ENCODE measurements around the gene CFL2.
"Not testable (repeated sequence)": the region's sequence is repeated elsewhere in the genome, so short reads cannot be mapped to it uniquely, and the experiment has no call there.

Gene CFL2

GRCh38 chr14:34711169-34711568 is 3.2 kb downstream of the CFL2 start:
- DNase-seq = no peak

GRCh38 chr14:34710744-34711143 is 3.6 kb downstream of the CFL2 start:
- no peak for DNase-seq

- DNase-seq = no peak
Measured at GRCh38 chr14:34710006-34710405, 4.4 kb downstream of the CFL2 start.

- DNase-seq = no peak
Measured at GRCh38 chr14:34707722-34708121, 6.7 kb downstream of the CFL2 start.

GRCh38 chr14:34701808-34702207 is 12.6 kb downstream of the CFL2 start:
- DNase-seq = no peak

- DNase-seq = no peak
Measured at GRCh38 chr14:34700622-34701130, 13.7 kb downstream of the CFL2 start.

- DNase-seq = no peak
Measured at GRCh38 chr14:34699873-34700621, 14.3 kb downstream of the CFL2 start.

- not testable (repeated sequence) for DNase-seq
Measured at GRCh38 chr14:34694216-34694615, 20.2 kb downstream of the CFL2 start.

- DNase-seq = peak; percentile 54
Measured at GRCh38 chr14:34693228-34693939, 21.0 kb downstream of the CFL2 start.

- no peak for DNase-seq
Measured at GRCh38 chr14:34692898-34693227, 21.5 kb downstream of the CFL2 start.

GRCh38 chr14:34692348-34692747 is 22.0 kb downstream of the CFL2 start:
- no peak for DNase-seq

GRCh38 chr14:34691206-34691605 is 23.2 kb downstream of the CFL2 start:
- no peak for DNase-seq

GRCh38 chr14:34688470-34689206 is 25.8 kb downstream of the CFL2 start:
- DNase-seq = no peak

GRCh38 chr14:34685819-34686428 is 28.5 kb downstream of the CFL2 start:
- no peak for DNase-seq

GRCh38 chr14:34684578-34684977 is 29.8 kb downstream of the CFL2 start:
- DNase-seq = no peak

GRCh38 chr14:34682787-34683321 is 31.5 kb downstream of the CFL2 start:
- DNase-seq = no peak

GRCh38 chr14:34680806-34681479 is 33.5 kb downstream of the CFL2 start:
- DNase-seq = no peak

- no peak for DNase-seq
Measured at GRCh38 chr14:34678735-34679134, 35.7 kb downstream of the CFL2 start.

GRCh38 chr14:34678306-34678705 is 36.1 kb downstream of the CFL2 start:
- no peak for DNase-seq

GRCh38 chr14:34676516-34677211 is 37.7 kb downstream of the CFL2 start:
- DNase-seq = no peak

- DNase-seq = no peak
Measured at GRCh38 chr14:34673702-34674101, 40.7 kb downstream of the CFL2 start.

GRCh38 chr14:34671716-34672115 is 42.7 kb downstream of the CFL2 start:
- DNase-seq = no peak
